ENCODE data around the gene CRACR2A.

The CRACR2A gene

DNA sequence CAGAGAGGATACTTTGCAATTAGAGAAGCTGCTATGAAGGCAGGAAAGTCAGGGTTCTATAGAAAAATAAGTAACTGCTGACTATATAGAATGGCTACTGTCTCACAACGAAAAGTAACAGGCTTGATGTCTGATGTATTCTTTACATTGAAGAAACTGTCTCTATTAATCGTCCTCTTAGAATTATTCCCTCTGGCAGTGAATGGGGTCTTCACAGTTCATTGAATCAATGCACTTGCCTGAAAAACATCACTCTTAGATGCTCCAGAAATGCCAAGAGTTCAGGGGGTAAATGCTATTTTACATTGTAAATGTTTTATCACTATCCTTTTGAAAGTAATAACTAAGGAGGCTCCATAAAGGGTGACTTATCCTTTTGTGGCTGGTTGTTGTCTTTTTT lies 37.7 kb upstream of the CRACR2A start:
- no peaks in the 10 kb centered on the region for H3F3A ChIP-seq (ENCODE audit: insufficient read depth, low read length)
- no peaks in the 10 kb centered on the region for H3K36me3 ChIP-seq (ENCODE audit: insufficient read depth, low read length)
- H3K9me2 ChIP-seq (ENCODE audit: low read depth, low read length): no peaks in the 10 kb centered on the region
- TF ChIP-seq CTCF (IDR thresholded peaks at IDR 0.05; ENCODE audit: low read length) (no peak), EZH2 (IDR thresholded peaks at IDR 0.05; ENCODE audit: borderline replicate concordance, low read length) (no peak)
- no peaks in the 10 kb centered on the region for H3K9me3 ChIP-seq (ENCODE audit: low read length)
- H3K9ac ChIP-seq (ENCODE audit: low read length): no peak overlapping the region
- no peak overlapping the region for H2AFZ ChIP-seq (ENCODE audit: low read length)
- H3K4me2 ChIP-seq (ENCODE audit: low read length): no peak overlapping the region
- H3K27me3 ChIP-seq (ENCODE audit: insufficient read depth, low read length): no peaks in the 10 kb centered on the region
- no peaks in the 10 kb centered on the region for H3K4me1 ChIP-seq (ENCODE audit: insufficient read depth, low read length, severe bottlenecking)
- no peak overlapping the region for H3K4me3 ChIP-seq (ENCODE audit: low read depth, low read length, poor library complexity, severe bottlenecking)
- no peak overlapping the region for H3K27ac ChIP-seq (ENCODE audit: low read depth, low read length, poor library complexity, severe bottlenecking)
- H3K79me2 ChIP-seq (ENCODE audit: insufficient read depth, low read length): no peaks in the 10 kb centered on the region
- no peaks in the 10 kb centered on the region for H4K20me1 ChIP-seq (ENCODE audit: insufficient read depth, low read length)

DNA sequence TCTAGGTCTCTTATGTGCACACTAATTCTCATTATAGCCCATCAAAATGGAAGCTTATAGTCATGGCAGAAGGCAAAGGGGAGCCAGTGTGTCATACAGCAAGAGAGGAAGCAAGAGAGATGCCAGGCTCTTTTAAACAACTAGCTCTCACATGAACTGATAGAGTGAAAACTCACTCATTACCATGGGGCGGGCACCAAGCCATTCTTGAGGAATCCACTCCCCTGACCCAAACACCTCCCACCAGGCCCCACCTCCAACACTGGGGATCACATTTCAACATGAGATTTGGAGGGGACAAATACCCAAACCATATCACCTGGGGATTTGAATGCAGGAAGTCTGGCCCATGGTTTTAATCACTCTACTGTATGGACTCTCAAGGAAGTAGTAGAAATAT lies 36.9 kb upstream of the CRACR2A start:
- Histone ChIP-seq H4K20me1 (ENCODE audit: insufficient read depth, low read length) (no peaks in the 10 kb centered on the region), H3F3A (ENCODE audit: insufficient read depth, low read length) (no peaks in the 10 kb centered on the region), H3K4me2 (ENCODE audit: low read length) (no peak overlapping the region), H3K27me3 (ENCODE audit: insufficient read depth, low read length) (no peaks in the 10 kb centered on the region), H2AFZ (ENCODE audit: low read length) (no peak overlapping the region), H3K9me3 (ENCODE audit: low read length) (no peaks in the 10 kb centered on the region), H3K4me3 (ENCODE audit: low read depth, low read length, poor library complexity, severe bottlenecking) (no peak overlapping the region), H3K36me3 (ENCODE audit: insufficient read depth, low read length) (no peaks in the 10 kb centered on the region), H3K27ac (ENCODE audit: low read depth, low read length, poor library complexity, severe bottlenecking) (no peak overlapping the region), H3K9me2 (ENCODE audit: low read depth, low read length) (no peaks in the 10 kb centered on the region), H3K79me2 (ENCODE audit: insufficient read depth, low read length) (no peaks in the 10 kb centered on the region), H3K9ac (ENCODE audit: low read length) (no peak overlapping the region), H3K4me1 (ENCODE audit: insufficient read depth, low read length, severe bottlenecking) (no peaks in the 10 kb centered on the region)
- TF ChIP-seq EZH2 (IDR thresholded peaks at IDR 0.05; ENCODE audit: borderline replicate concordance, low read length) (no peak), CTCF (IDR thresholded peaks at IDR 0.05; ENCODE audit: low read length) (no peak)

- Histone ChIP-seq H3K79me2 (ENCODE audit: insufficient read depth, low read length) (no peaks in the 10 kb centered on the region), H3K4me3 (ENCODE audit: low read depth, low read length, poor library complexity, severe bottlenecking) (no peak overlapping the region), H3K9me2 (ENCODE audit: low read depth, low read length) (no peaks in the 10 kb centered on the region), H3K36me3 (ENCODE audit: insufficient read depth, low read length) (no peaks in the 10 kb centered on the region), H3K4me2 (ENCODE audit: low read length) (no peak overlapping the region), H3K4me1 (ENCODE audit: insufficient read depth, low read length, severe bottlenecking) (no peaks in the 10 kb centered on the region), H3K9me3 (ENCODE audit: low read length) (no peaks in the 10 kb centered on the region), H4K20me1 (ENCODE audit: insufficient read depth, low read length) (no peaks in the 10 kb centered on the region), H2AFZ (ENCODE audit: low read length) (no peak overlapping the region), H3K9ac (ENCODE audit: low read length) (no peak overlapping the region), H3K27me3 (ENCODE audit: insufficient read depth, low read length) (no peaks in the 10 kb centered on the region; the same call in 1 of the 2 replicates), H3K27ac (ENCODE audit: low read depth, low read length, poor library complexity, severe bottlenecking) (no peak overlapping the region), H3F3A (ENCODE audit: insufficient read depth, low read length) (no peaks in the 10 kb centered on the region)
- TF ChIP-seq EZH2 (IDR thresholded peaks at IDR 0.05; ENCODE audit: borderline replicate concordance, low read length): no peak
- peak; percentile 80 for TF ChIP-seq CTCF (IDR thresholded peaks at IDR 0.05; ENCODE audit: low read length)
Measured at GRCh38 chr12:3777206-3777809, 24.4 kb upstream of the CRACR2A start.

Data from OCI-LY1 (cell line).